ENCODE measurements around the gene PINLYP. TPM values are rescaled to one million over a fixed set of nuclear protein-coding genes. Genes with fewer than 3 reads are reported as not detected.

PINLYP gene
- total RNA-seq, 4 donors from 2014 or later = 2.3 to 9.4 (median 6.7) TPM

DNA sequence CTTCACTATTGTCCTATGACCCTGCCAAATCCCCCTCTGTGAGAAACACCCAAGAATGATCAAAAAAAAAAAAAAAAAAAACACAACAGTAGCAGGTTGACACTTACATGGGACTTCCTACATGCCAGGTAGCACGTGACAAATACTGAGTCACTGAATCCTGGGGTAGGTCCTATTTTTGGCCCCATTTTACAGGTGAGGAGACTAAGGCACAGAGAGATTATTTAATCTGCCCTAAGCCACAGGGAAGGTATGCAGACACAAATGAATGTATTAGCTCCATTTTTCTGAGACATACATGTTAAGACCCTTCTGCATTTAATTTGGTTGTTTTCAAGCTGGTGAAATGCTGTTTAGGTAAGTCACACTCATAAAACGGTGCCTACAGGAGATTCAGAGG lies 26.9 kb upstream of the PINLYP start:
- TF ChIP-seq, protein P1, sequence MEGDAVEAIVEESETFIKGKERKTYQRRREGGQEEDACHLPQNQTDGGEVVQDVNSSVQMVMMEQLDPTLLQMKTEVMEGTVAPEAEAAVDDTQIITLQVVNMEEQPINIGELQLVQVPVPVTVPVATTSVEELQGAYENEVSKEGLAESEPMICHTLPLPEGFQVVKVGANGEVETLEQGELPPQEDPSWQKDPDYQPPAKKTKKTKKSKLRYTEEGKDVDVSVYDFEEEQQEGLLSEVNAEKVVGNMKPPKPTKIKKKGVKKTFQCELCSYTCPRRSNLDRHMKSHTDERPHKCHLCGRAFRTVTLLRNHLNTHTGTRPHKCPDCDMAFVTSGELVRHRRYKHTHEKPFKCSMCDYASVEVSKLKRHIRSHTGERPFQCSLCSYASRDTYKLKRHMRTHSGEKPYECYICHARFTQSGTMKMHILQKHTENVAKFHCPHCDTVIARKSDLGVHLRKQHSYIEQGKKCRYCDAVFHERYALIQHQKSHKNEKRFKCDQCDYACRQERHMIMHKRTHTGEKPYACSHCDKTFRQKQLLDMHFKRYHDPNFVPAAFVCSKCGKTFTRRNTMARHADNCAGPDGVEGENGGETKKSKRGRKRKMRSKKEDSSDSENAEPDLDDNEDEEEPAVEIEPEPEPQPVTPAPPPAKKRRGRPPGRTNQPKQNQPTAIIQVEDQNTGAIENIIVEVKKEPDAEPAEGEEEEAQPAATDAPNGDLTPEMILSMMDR (IDR thresholded peaks at IDR 0.05) = no peak
- no peak for TF ChIP-seq EP300 (IDR thresholded peaks at IDR 0.05)
- no peak for TF ChIP-seq POLR2A (IDR thresholded peaks at IDR 0.05)
- TF ChIP-seq POLR2AphosphoS5 (IDR thresholded peaks at IDR 0.05) = no peak
- Histone ChIP-seq H3K9me3 (no peaks in the 10 kb centered on the region), H3K27me3 (no peaks in the 10 kb centered on the region), H3K4me1 (no peaks in the 10 kb centered on the region), H3K36me3 (peaks cover 0 to 92% of the 10 kb centered on the region in 2 donors), H3K4me3 (no peak overlapping the region), H3K27ac (no peak overlapping the region)
- no peak for ATAC-seq
- WGBS, 2 donors (ENCODE audit: low coverage in 1 of 2) = 71 to 80% methylated on average over 1 of the region's 2 CpGs

DNA sequence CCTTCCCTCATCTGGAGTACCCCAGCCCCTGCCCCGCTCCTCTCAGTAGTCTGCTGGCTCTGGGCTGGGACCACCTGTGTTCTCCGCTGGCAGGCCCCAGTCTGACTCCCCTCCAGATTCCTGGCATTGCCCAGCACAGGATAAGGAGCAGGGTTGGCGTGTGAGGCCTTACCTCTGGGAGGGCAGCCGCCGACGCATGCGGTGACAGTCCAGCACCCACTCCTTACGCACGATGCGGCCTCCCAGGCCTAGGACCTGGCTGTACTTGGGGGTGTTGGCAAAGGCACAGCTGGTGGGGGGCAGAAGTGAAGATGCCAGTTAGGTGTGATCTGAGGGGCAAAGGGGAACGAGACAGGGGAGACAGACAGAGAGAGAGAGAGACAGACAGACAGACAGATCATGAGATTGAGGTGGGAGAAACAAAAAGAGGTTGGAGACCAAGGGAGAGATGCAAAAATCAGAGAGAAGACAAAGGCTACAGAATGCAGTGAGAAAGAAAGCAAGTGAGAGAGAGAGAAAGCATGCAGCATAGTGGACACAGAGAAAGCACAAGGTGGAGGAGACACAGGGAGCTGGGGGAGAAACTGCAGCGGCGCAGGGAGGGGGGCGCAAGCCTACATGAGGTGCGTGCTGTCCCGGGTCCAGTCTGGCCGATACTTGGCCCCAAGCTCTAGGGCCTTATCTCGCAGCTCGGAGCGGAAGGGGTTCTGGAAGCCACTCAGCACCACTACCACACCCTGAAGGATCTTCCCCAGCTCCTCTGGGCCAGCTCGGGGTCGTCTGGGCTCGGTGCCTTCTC lies 24.0 kb upstream of the PINLYP start:
- Histone ChIP-seq H3K4me3 (no peak overlapping the region), H3K4me1 (no peaks in the 10 kb centered on the region), H3K27me3 (no peaks in the 10 kb centered on the region), H3K9me3 (no peaks in the 10 kb centered on the region), H3K36me3 (peaks cover 0 to 95% of the 10 kb centered on the region in 2 donors), H3K27ac (no peak overlapping the region)
- ATAC-seq = no peak
- 0 to 87% methylated on average over 1 to 12 of the region's 23 CpGs for WGBS, 2 donors (ENCODE audit: low coverage in 1 of 2)
- TF ChIP-seq, protein P1 (IDR thresholded peaks at IDR 0.05) = no peak
- TF ChIP-seq POLR2A (IDR thresholded peaks at IDR 0.05) (no peak), POLR2AphosphoS5 (IDR thresholded peaks at IDR 0.05) (no peak), EP300 (IDR thresholded peaks at IDR 0.05) (no peak)

DNA sequence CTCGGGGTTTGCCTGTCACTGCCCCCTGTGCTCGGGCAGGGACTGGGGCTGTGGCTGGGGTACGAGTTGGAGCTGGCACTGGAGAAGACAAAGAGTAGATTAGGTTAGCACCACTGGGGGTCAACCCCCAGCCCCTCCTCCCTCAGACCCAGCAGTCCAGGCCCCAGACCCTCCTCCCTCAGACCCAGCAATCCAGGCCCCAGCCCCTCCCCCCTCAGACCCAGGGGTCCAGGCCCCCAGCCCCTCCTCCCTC lies 23.5 kb upstream of the PINLYP start:
- WGBS, 2 donors (ENCODE audit: low coverage in 1 of 2) = no CpG with 5 or more reads among the region's 3 CpGs
- H3K4me3 ChIP-seq = no peak overlapping the region
- no peak overlapping the region for H3K27ac ChIP-seq
- TF ChIP-seq POLR2A (IDR thresholded peaks at IDR 0.05) (no peak), EP300 (IDR thresholded peaks at IDR 0.05) (no peak)
- no peaks in the 10 kb centered on the region for H3K9me3 ChIP-seq
- no peaks in the 10 kb centered on the region for H3K4me1 ChIP-seq
- H3K27me3 ChIP-seq = no peaks in the 10 kb centered on the region
- no peak for ATAC-seq
- H3K36me3 ChIP-seq = peaks cover 0 to 94% of the 10 kb centered on the region in 2 donors

DNA sequence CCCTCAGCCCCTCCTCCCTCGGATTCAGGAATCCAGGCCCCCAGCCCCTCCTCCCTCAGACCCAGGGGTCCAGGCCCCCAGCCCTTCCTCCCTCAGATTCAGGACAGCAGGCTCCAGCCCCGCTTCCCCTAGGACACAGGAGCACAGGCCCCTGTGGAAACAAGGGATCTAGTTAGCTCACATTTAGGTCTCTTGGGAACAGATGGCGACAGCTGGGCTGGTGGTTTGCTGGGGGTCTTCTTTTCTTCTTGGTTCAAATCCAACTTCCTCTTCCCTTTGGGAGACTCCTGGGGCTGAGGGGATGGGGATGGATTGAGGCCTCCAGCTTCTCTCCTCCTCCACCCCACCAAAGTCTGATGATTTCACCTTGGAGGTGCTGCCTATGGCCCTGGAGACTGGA lies 23.0 kb upstream of the PINLYP start:
- Histone ChIP-seq H3K9me3 (no peaks in the 10 kb centered on the region), H3K4me1 (no peaks in the 10 kb centered on the region), H3K27me3 (no peaks in the 10 kb centered on the region), H3K4me3 (no peak overlapping the region), H3K36me3 (peaks cover 0 to 93% of the 10 kb centered on the region in 2 donors), H3K27ac (no peak overlapping the region)
- WGBS, 2 donors (ENCODE audit: low coverage in 1 of 2) = no CpG with 5 or more reads among the region's 3 CpGs
- ATAC-seq = no peak
- TF ChIP-seq, protein P1 (IDR thresholded peaks at IDR 0.05) = no peak
- TF ChIP-seq POLR2A (IDR thresholded peaks at IDR 0.05) (no peak), POLR2AphosphoS5 (IDR thresholded peaks at IDR 0.05) (no peak), EP300 (IDR thresholded peaks at IDR 0.05) (no peak)

DNA sequence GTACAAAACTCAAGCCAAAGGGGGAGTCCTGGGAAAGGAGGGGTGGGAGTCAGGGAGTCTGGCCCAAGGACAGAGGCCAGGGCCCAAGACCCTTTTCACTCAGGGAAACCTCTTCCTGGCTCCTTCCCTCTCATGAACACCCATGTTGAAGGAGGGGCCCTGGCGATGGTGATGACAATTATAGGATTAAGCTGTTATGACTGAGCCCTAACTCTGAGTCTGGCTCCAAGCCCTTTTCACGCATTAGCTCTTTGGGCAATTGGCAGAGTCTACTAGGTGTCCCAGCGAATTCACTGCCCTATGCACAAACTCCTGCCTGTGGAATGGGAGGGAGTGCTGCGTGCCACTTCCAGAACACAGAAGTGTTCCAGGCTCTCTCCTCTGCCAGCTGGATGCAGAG lies 21.9 kb upstream of the PINLYP start:
- Histone ChIP-seq H3K9me3 (no peaks in the 10 kb centered on the region), H3K27me3 (no peaks in the 10 kb centered on the region), H3K4me1 (no peaks in the 10 kb centered on the region), H3K27ac (no peak overlapping the region), H3K4me3 (no peak overlapping the region), H3K36me3 (peaks cover 0 to 98% of the 10 kb centered on the region in 2 donors)
- WGBS, 2 donors (ENCODE audit: low coverage in 1 of 2) = 59% methylated on average over 3 of the region's 4 CpGs; no CpG with 5 or more reads in 1 of the 2 donors
- ATAC-seq = no peak
- TF ChIP-seq, protein P1 (IDR thresholded peaks at IDR 0.05) = no peak
- no peak for TF ChIP-seq POLR2A (IDR thresholded peaks at IDR 0.05)
- no peak for TF ChIP-seq POLR2AphosphoS5 (IDR thresholded peaks at IDR 0.05)
- no peak for TF ChIP-seq EP300 (IDR thresholded peaks at IDR 0.05)

All from gastroesophageal sphincter (tissue), 4 donors.